Gastrocnemius medialis (tissue), 4 donors: ENCODE results near the gene ASB17.

ENCODE experiments used
- POLR2A ChIP-seq, 2 donors: fragments of 450-650 bp; IDR thresholded peaks; one replicate each; pipeline ENCODE4 v1.6.1; 2017; ENCODE audit warnings: antibody characterized with exemption in 2 of 2, mild to moderate bottlenecking in 2 of 2, moderate library complexity in 2 of 2
- TF ChIP-seq, protein P1 (sequence below), 5 experiments: fragments of 450-650 bp in 3 of 5; fragments of 200-600 bp in 2 of 5; sonication (generic) in 2 of 5; IDR thresholded peaks in 4 of 5; conservative IDR thresholded peaks in 1 of 5; 1 replicate in 4 of 5; 2 replicates in 1 of 5; pipeline ENCODE4 v1.5.1; 2016 to 2019; ENCODE audit warnings: antibody characterized with exemption in 5 of 5, mild to moderate bottlenecking in 3 of 5, moderate library complexity in 3 of 5

DNA sequence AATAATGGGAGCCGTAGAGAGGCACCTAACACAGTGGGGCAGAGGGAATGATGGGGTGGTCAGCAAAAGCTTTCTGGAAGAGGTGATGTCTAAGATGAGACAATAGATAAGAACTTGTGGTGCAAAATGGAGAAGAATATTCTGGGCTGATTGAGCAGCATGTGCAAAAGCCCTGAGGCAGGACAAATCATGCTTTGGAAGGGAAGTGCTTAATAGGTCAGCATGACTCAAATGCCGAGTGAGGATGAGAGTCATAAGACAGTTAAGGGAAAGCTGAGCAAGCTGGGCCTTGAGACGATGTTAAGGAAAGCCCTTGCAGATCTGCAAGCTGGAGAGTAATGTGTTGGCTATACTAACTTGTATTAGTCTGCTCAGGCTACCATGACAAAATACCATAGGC is 37.3 kb upstream of the ASB17 start:
- TF ChIP-seq POLR2A (IDR thresholded peaks at IDR 0.05), result no peak
- TF ChIP-seq, protein P1, sequence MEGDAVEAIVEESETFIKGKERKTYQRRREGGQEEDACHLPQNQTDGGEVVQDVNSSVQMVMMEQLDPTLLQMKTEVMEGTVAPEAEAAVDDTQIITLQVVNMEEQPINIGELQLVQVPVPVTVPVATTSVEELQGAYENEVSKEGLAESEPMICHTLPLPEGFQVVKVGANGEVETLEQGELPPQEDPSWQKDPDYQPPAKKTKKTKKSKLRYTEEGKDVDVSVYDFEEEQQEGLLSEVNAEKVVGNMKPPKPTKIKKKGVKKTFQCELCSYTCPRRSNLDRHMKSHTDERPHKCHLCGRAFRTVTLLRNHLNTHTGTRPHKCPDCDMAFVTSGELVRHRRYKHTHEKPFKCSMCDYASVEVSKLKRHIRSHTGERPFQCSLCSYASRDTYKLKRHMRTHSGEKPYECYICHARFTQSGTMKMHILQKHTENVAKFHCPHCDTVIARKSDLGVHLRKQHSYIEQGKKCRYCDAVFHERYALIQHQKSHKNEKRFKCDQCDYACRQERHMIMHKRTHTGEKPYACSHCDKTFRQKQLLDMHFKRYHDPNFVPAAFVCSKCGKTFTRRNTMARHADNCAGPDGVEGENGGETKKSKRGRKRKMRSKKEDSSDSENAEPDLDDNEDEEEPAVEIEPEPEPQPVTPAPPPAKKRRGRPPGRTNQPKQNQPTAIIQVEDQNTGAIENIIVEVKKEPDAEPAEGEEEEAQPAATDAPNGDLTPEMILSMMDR (IDR thresholded peaks at IDR 0.05 in 4 of 5, conservative IDR thresholded peaks at IDR 0.05 in 1 of 5), result no peak
